ENCODE data around the gene INPPL1. TPM values are rescaled to one million over a fixed set of nuclear protein-coding genes. Genes with fewer than 3 reads are reported as not detected.

The INPPL1 gene
- total RNA-seq, 2 donors from 2014 or later = 47.2 to 53.7 TPM

- 0 to 1% methylated on average over 12 to 69 of the region's 84 CpGs for WGBS, 2 donors
- no peaks in the 10 kb centered on the region for H3K9me3 ChIP-seq
- DNase-seq (peak in 3 of 4 donors; percentile 59 to 81 (median 75)), ATAC-seq (peak; percentile 73)
- H3K4me1 ChIP-seq = peaks cover 21% of the 10 kb centered on the region
- intact Hi-C loops (cut with DNase I) = no loop called here
- TF ChIP-seq CTCF (IDR thresholded peaks at IDR 0.05) = no peak
- TF ChIP-seq POLR2A (IDR thresholded peaks at IDR 0.05) = peak in 2 of 3 donors; percentile 42 to 53
- H3K4me3 ChIP-seq = peak overlapping the region; percentile 33 to 60
- H3K27me3 ChIP-seq = no peaks in the 10 kb centered on the region
- H3K36me3 ChIP-seq (replicated peaks in 1 of 2; ENCODE audit: insufficient read depth in 1 of 2, low read depth in 2 of 2) = peaks cover 0 to 2% of the 10 kb centered on the region in 2 donors
- H3K27ac ChIP-seq = peak overlapping the region; percentile 82 to 99 (median 96)
Measured at GRCh38 chr11:72223615-72224563, 678 bp upstream of the INPPL1 start.

GRCh38 chr11:72225411-72225951 lies 914 bp downstream of the INPPL1 start:
- H3K27me3 ChIP-seq = no peaks in the 10 kb centered on the region
- TF ChIP-seq POLR2A (IDR thresholded peaks at IDR 0.05) (no peak), CTCF (IDR thresholded peaks at IDR 0.05) (no peak)
- H3K27ac ChIP-seq = peak overlapping the region in 2 of 4 donors; percentile 96 to 99
- intact Hi-C loops (cut with DNase I) = no loop called here
- H3K9me3 ChIP-seq = no peaks in the 10 kb centered on the region
- no peak for ATAC-seq
- H3K4me3 ChIP-seq = peak overlapping the region in 1 of 2 donors; percentile 60
- peaks cover 21% of the 10 kb centered on the region for H3K4me1 ChIP-seq
- peak in 1 of 4 donors; percentile 22 for DNase-seq
- H3K36me3 ChIP-seq (replicated peaks in 1 of 2; ENCODE audit: insufficient read depth in 1 of 2, low read depth in 2 of 2) = peaks cover 0 to 11% of the 10 kb centered on the region in 2 donors
- whole genome bisulfite sequencing, 2 donors = 17 to 19% methylated on average over 10 to 11 of the region's 11 CpGs

- WGBS, 2 donors = 77 to 89% methylated on average over 5 of the region's 5 CpGs
Measured at GRCh38 chr11:72226701-72227100, 2.1 kb downstream of the INPPL1 start.

More at GRCh38 chr11:72226701-72227100, 2.1 kb downstream of the INPPL1 start:
- ATAC-seq (no peak), DNase-seq (no peak)
- intact Hi-C loops (cut with DNase I) = no loop called here
- Histone ChIP-seq H3K4me3 (no peak overlapping the region), H3K4me1 (peaks cover 21% of the 10 kb centered on the region), H3K27me3 (no peaks in the 10 kb centered on the region), H3K9me3 (no peaks in the 10 kb centered on the region), H3K36me3 (replicated peaks in 1 of 2; ENCODE audit: insufficient read depth in 1 of 2, low read depth in 2 of 2) (peaks cover 0 to 14% of the 10 kb centered on the region in 2 donors), H3K27ac (no peak overlapping the region)
- TF ChIP-seq POLR2A (IDR thresholded peaks at IDR 0.05) = no peak
- no peak for TF ChIP-seq CTCF (IDR thresholded peaks at IDR 0.05)

All from body of pancreas (tissue), 4 donors.